SJSA1 (cell line): Measurements from ENCODE around the gene PTX4. TPM values are rescaled to one million over a fixed set of nuclear protein-coding genes. Genes with fewer than 3 reads are reported as not detected.

Experiments used
- DNase-seq, 2 experiments: peaks; one replicate each; pipeline ENCODE4 v3.0.0-alpha.2; 2015 to 2020; ENCODE audit warnings: low spot score in 2 of 2, low read depth in 1 of 2
- H3K27ac ChIP-seq: fragments of 250-450 bp; sonication (Bioruptor Pico); 2 replicates; pipeline ENCODE4 v1.5.1; 2020; ENCODE audit warnings: mild to moderate bottlenecking, moderate library complexity
- H3K27me3 ChIP-seq: fragments of 250-450 bp; sonication (Bioruptor Pico); replicated peaks from 2 replicates; pipeline ENCODE4 v1.5.1; 2020; ENCODE audit warnings: mild to moderate bottlenecking, moderate library complexity
- H3K36me3 ChIP-seq: fragments of 250-450 bp; sonication (Bioruptor Pico); 2 replicates; pipeline ENCODE4 v1.5.1; 2020; ENCODE audit warnings: mild to moderate bottlenecking
- H3K4me1 ChIP-seq: fragments of 250-450 bp; sonication (Bioruptor Pico); replicated peaks from 2 replicates; pipeline ENCODE4 v1.6.1; 2021; ENCODE audit warnings: mild to moderate bottlenecking
- H3K4me3 ChIP-seq: fragments of 250-450 bp; sonication (Bioruptor Pico); 2 replicates; pipeline ENCODE4 v1.5.1; 2020; ENCODE audit warnings: mild to moderate bottlenecking
- H3K9me3 ChIP-seq: fragments of 250-450 bp; sonication (Bioruptor Pico); replicated peaks from 2 replicates; pipeline ENCODE4 v1.5.1; 2020; ENCODE audit warnings: mild to moderate bottlenecking
- total RNA-seq: library from RNA; depleted of rRNA; stranded (reverse); fragments of >200 nt; shearing (Covaris generic); gene quantifications from 2 replicates; pipeline ENCODE4 v1.2.3, GENCODE V29; 2014

The PTX4 gene
- total RNA-seq, 1 experiment from 2014 or later, result not detected

GRCh38 chr16:1511662-1512569, 23.2 kb upstream of the PTX4 start:
- Histone ChIP-seq H3K36me3 (peaks cover 30% of the 10 kb centered on the region), H3K27ac (no peak overlapping the region), H3K27me3 (no peaks in the 10 kb centered on the region), H3K4me3 (no peak overlapping the region), H3K4me1 (no peaks in the 10 kb centered on the region), H3K9me3 (peaks cover 2% of the 10 kb centered on the region; the same call in 1 of the 2 replicates)
- DNase-seq, result no peak

- H3K27ac ChIP-seq, result no peak overlapping the region
- H3K27me3 ChIP-seq, result no peaks in the 10 kb centered on the region
- H3K4me1 ChIP-seq, result no peaks in the 10 kb centered on the region
- no peak for DNase-seq
- H3K9me3 ChIP-seq, result peaks cover 2% of the 10 kb centered on the region; the same call in 1 of the 2 replicates
- H3K36me3 ChIP-seq, result peaks cover 32% of the 10 kb centered on the region
- H3K4me3 ChIP-seq, result no peak overlapping the region
Measured at GRCh38 chr16:1510941-1511351, 22.2 kb upstream of the PTX4 start.

GRCh38 chr16:1510272-1510671, 21.5 kb upstream of the PTX4 start:
- Histone ChIP-seq H3K4me1 (no peaks in the 10 kb centered on the region), H3K27me3 (no peaks in the 10 kb centered on the region), H3K36me3 (peaks cover 32% of the 10 kb centered on the region), H3K4me3 (no peak overlapping the region), H3K27ac (no peak overlapping the region), H3K9me3 (peaks cover 2% of the 10 kb centered on the region; the same call in 1 of the 2 replicates)
- no peak for DNase-seq

GRCh38 chr16:1509307-1510221, 20.8 kb upstream of the PTX4 start:
- DNase-seq, result no peak
- Histone ChIP-seq H3K36me3 (peaks cover 37% of the 10 kb centered on the region), H3K27ac (no peak overlapping the region), H3K27me3 (no peaks in the 10 kb centered on the region), H3K4me3 (no peak overlapping the region), H3K4me1 (no peaks in the 10 kb centered on the region), H3K9me3 (0 out of 2 replicates have a peak, but pooled peaks cover 2% of the 10 kb centered on the region)

GRCh38 chr16:1508494-1509187, 19.9 kb upstream of the PTX4 start:
- H3K9me3 ChIP-seq, result no peaks in the 10 kb centered on the region
- peaks cover 37% of the 10 kb centered on the region for H3K36me3 ChIP-seq
- no peaks in the 10 kb centered on the region for H3K4me1 ChIP-seq
- no peak overlapping the region for H3K4me3 ChIP-seq
- DNase-seq, result no peak
- H3K27me3 ChIP-seq, result no peaks in the 10 kb centered on the region
- no peak overlapping the region for H3K27ac ChIP-seq

GRCh38 chr16:1506494-1507213, 17.9 kb upstream of the PTX4 start:
- H3K36me3 ChIP-seq, result peaks cover 54% of the 10 kb centered on the region
- H3K4me1 ChIP-seq, result no peaks in the 10 kb centered on the region
- H3K27me3 ChIP-seq, result no peaks in the 10 kb centered on the region
- no peak for DNase-seq
- H3K9me3 ChIP-seq, result no peaks in the 10 kb centered on the region
- no peak overlapping the region for H3K4me3 ChIP-seq
- H3K27ac ChIP-seq, result no peak overlapping the region

GRCh38 chr16:1505912-1506311, 17.2 kb upstream of the PTX4 start:
- H3K9me3 ChIP-seq, result no peaks in the 10 kb centered on the region
- H3K27ac ChIP-seq, result no peak overlapping the region
- H3K4me3 ChIP-seq, result no peak overlapping the region
- H3K4me1 ChIP-seq, result no peaks in the 10 kb centered on the region
- H3K36me3 ChIP-seq, result peaks cover 58% of the 10 kb centered on the region
- DNase-seq, result no peak
- no peaks in the 10 kb centered on the region for H3K27me3 ChIP-seq

GRCh38 chr16:1505073-1505844, 16.5 kb upstream of the PTX4 start:
- H3K4me1 ChIP-seq, result no peaks in the 10 kb centered on the region
- H3K27ac ChIP-seq, result no peak overlapping the region
- H3K9me3 ChIP-seq, result no peaks in the 10 kb centered on the region
- H3K4me3 ChIP-seq, result no peak overlapping the region
- no peaks in the 10 kb centered on the region for H3K27me3 ChIP-seq
- no peak for DNase-seq
- peaks cover 58% of the 10 kb centered on the region for H3K36me3 ChIP-seq

- H3K27me3 ChIP-seq, result no peaks in the 10 kb centered on the region
- no peak overlapping the region for H3K4me3 ChIP-seq
- H3K36me3 ChIP-seq, result peaks cover 60% of the 10 kb centered on the region
- H3K4me1 ChIP-seq, result no peaks in the 10 kb centered on the region
- no peak for DNase-seq
- no peak overlapping the region for H3K27ac ChIP-seq
- H3K9me3 ChIP-seq, result no peaks in the 10 kb centered on the region
Measured at GRCh38 chr16:1503110-1503955, 14.6 kb upstream of the PTX4 start.

- Histone ChIP-seq H3K27me3 (no peaks in the 10 kb centered on the region), H3K36me3 (peaks cover 68% of the 10 kb centered on the region), H3K9me3 (no peaks in the 10 kb centered on the region), H3K27ac (no peak overlapping the region), H3K4me3 (no peak overlapping the region), H3K4me1 (no peaks in the 10 kb centered on the region)
- no peak for DNase-seq
Measured at GRCh38 chr16:1502092-1503004, 13.6 kb upstream of the PTX4 start.

GRCh38 chr16:1501630-1502029, 12.9 kb upstream of the PTX4 start:
- peaks cover 69% of the 10 kb centered on the region for H3K36me3 ChIP-seq
- no peaks in the 10 kb centered on the region for H3K9me3 ChIP-seq
- DNase-seq, result no peak
- no peaks in the 10 kb centered on the region for H3K4me1 ChIP-seq
- no peak overlapping the region for H3K27ac ChIP-seq
- no peaks in the 10 kb centered on the region for H3K27me3 ChIP-seq
- H3K4me3 ChIP-seq, result no peak overlapping the region
